Neural cell (in vitro differentiated cells): Measurements from ENCODE around the gene PDE6A.

Experiments used
- POLR2AphosphoS5 ChIP-seq: IDR thresholded peaks from 2 replicates; pipeline ENCODE4 v1.6.1; 2012
- RAD21 ChIP-seq: fragments of 450-650 bp; conservative IDR thresholded peaks from 2 replicates; pipeline ENCODE4 v1.6.1; 2014; ENCODE audit warnings: antibody characterized with exemption, mild to moderate bottlenecking, moderate library complexity
- SMC3 ChIP-seq: fragments of 450-650 bp; conservative IDR thresholded peaks from 2 replicates; pipeline ENCODE4 v1.6.1; 2014; ENCODE audit warnings: antibody characterized with exemption, mild to moderate bottlenecking, moderate library complexity; ENCODE audit not compliant: poor library complexity
- TF ChIP-seq, protein P1 (sequence below): fragments of 450-650 bp; IDR thresholded peaks from 2 replicates; pipeline ENCODE4 v1.5.1; 2014; ENCODE audit warnings: antibody characterized with exemption, mild to moderate bottlenecking, moderate library complexity; ENCODE audit not compliant: poor library complexity, severe bottlenecking
- TF ChIP-seq, protein P2 (sequence below): IDR thresholded peaks from 2 replicates; pipeline ENCODE4 v1.6.1; 2012; ENCODE audit warnings: borderline replicate concordance

DNA sequence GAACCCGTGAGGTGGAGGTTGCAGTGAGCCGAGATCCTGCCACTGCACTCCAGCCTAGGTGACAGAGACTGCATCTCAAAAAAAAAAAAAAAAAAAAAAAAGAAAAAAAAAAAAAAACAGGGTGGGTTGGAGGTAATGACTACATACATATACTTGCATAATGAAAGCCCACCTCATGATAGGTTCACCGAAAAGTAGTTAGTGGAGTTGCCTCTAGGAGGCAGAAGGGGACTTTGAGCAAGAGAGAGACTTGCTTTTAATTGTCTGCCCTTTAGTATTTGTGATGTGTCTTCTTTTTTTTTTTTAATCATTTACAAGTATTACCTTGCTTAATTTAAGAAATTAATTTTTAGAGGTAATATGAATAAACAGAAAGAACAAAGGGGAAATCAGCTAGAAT is 114.6 kb downstream of the PDE6A start:
- TF ChIP-seq, protein P1, sequence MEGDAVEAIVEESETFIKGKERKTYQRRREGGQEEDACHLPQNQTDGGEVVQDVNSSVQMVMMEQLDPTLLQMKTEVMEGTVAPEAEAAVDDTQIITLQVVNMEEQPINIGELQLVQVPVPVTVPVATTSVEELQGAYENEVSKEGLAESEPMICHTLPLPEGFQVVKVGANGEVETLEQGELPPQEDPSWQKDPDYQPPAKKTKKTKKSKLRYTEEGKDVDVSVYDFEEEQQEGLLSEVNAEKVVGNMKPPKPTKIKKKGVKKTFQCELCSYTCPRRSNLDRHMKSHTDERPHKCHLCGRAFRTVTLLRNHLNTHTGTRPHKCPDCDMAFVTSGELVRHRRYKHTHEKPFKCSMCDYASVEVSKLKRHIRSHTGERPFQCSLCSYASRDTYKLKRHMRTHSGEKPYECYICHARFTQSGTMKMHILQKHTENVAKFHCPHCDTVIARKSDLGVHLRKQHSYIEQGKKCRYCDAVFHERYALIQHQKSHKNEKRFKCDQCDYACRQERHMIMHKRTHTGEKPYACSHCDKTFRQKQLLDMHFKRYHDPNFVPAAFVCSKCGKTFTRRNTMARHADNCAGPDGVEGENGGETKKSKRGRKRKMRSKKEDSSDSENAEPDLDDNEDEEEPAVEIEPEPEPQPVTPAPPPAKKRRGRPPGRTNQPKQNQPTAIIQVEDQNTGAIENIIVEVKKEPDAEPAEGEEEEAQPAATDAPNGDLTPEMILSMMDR = no peak
- TF ChIP-seq RAD21 = no peak
- TF ChIP-seq POLR2AphosphoS5 = no peak
- TF ChIP-seq, protein P2, sequence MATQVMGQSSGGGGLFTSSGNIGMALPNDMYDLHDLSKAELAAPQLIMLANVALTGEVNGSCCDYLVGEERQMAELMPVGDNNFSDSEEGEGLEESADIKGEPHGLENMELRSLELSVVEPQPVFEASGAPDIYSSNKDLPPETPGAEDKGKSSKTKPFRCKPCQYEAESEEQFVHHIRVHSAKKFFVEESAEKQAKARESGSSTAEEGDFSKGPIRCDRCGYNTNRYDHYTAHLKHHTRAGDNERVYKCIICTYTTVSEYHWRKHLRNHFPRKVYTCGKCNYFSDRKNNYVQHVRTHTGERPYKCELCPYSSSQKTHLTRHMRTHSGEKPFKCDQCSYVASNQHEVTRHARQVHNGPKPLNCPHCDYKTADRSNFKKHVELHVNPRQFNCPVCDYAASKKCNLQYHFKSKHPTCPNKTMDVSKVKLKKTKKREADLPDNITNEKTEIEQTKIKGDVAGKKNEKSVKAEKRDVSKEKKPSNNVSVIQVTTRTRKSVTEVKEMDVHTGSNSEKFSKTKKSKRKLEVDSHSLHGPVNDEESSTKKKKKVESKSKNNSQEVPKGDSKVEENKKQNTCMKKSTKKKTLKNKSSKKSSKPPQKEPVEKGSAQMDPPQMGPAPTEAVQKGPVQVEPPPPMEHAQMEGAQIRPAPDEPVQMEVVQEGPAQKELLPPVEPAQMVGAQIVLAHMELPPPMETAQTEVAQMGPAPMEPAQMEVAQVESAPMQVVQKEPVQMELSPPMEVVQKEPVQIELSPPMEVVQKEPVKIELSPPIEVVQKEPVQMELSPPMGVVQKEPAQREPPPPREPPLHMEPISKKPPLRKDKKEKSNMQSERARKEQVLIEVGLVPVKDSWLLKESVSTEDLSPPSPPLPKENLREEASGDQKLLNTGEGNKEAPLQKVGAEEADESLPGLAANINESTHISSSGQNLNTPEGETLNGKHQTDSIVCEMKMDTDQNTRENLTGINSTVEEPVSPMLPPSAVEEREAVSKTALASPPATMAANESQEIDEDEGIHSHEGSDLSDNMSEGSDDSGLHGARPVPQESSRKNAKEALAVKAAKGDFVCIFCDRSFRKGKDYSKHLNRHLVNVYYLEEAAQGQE = no peak
- TF ChIP-seq SMC3 = no peak
